KMS-11 (cell line): ENCODE data around the gene PFKFB2.

ENCODE experiments used
- H2AFZ ChIP-seq: fragments of 200-600 bp; sonication (generic); 2 replicates; pipeline ENCODE4 v1.6.1; 2016; ENCODE audit warnings: antibody characterized with exemption, mixed run types, low read depth
- H3K27ac ChIP-seq: fragments of 200-600 bp; sonication (generic); 2 replicates; pipeline ENCODE4 v1.6.1; 2016; ENCODE audit warnings: mild to moderate bottlenecking, mixed run types
- H3K27me3 ChIP-seq: fragments of 200-600 bp; sonication (generic); 2 replicates; pipeline ENCODE4 v1.6.1; 2017; ENCODE audit warnings: mild to moderate bottlenecking, low read depth, mixed run types, moderate library complexity; ENCODE audit not compliant: insufficient read depth
- H3K36me3 ChIP-seq: fragments of 200-600 bp; sonication (generic); 2 replicates; pipeline ENCODE4 v1.6.1; 2017; ENCODE audit warnings: mild to moderate bottlenecking, mixed run types; ENCODE audit not compliant: insufficient read depth
- H3K4me1 ChIP-seq: fragments of 200-600 bp; sonication (generic); 2 replicates; pipeline ENCODE4 v1.6.1; 2016; ENCODE audit warnings: mild to moderate bottlenecking, low read depth, mixed run types; ENCODE audit not compliant: poor library complexity, severe bottlenecking
- H3K4me2 ChIP-seq: fragments of 200-600 bp; sonication (generic); 2 replicates; pipeline ENCODE4 v1.7.0; 2016; ENCODE audit warnings: mild to moderate bottlenecking, mixed run types
- H3K4me3 ChIP-seq: fragments of 200-600 bp; sonication (generic); IDR thresholded peaks from 2 replicates; pipeline ENCODE4 v1.6.1; 2017; ENCODE audit warnings: low read depth, low read length, mixed read lengths; ENCODE audit not compliant: insufficient read depth
- H3K79me2 ChIP-seq: fragments of 200-600 bp; sonication (generic); 2 replicates; pipeline ENCODE4 v1.6.1; 2016; ENCODE audit warnings: low read depth, mixed run types; ENCODE audit not compliant: insufficient read depth
- H3K9ac ChIP-seq: fragments of 200-600 bp; sonication (generic); 2 replicates; pipeline ENCODE4 v1.6.1; 2016; ENCODE audit warnings: mild to moderate bottlenecking, mixed run types
- H4K20me1 ChIP-seq: fragments of 200-600 bp; sonication (generic); 2 replicates; pipeline ENCODE4 v1.6.1; 2016; ENCODE audit warnings: mild to moderate bottlenecking, mixed run types; ENCODE audit not compliant: insufficient read depth
- CTCF ChIP-seq: fragments of 200-600 bp; sonication (generic); conservative IDR thresholded peaks from 2 replicates; pipeline ENCODE4 v1.6.1; 2017; ENCODE audit warnings: low read depth, mild to moderate bottlenecking, antibody characterized with exemption, low read length, moderate library complexity, mixed read lengths

PFKFB2 gene

GRCh38 chr1:207060596-207060995 is 7.5 kb downstream of the PFKFB2 start:
- H3K36me3 ChIP-seq: no peaks in the 10 kb centered on the region

GRCh38 chr1:207062058-207062457 is 9.0 kb downstream of the PFKFB2 start:
- Histone ChIP-seq H3K27me3 (no peaks in the 10 kb centered on the region), H3K4me2 (no peak overlapping the region), H3K27ac (no peak overlapping the region), H2AFZ (no peak overlapping the region), H3K79me2 (no peaks in the 10 kb centered on the region), H3K36me3 (no peaks in the 10 kb centered on the region), H3K9ac (no peak overlapping the region), H4K20me1 (no peaks in the 10 kb centered on the region), H3K4me3 (no peak overlapping the region), H3K4me1 (peaks cover 27% of the 10 kb centered on the region)
- no peak for TF ChIP-seq CTCF

More at GRCh38 chr1:207060596-207060995, 7.5 kb downstream of the PFKFB2 start:
- Histone ChIP-seq H4K20me1 (no peaks in the 10 kb centered on the region), H3K27me3 (no peaks in the 10 kb centered on the region), H3K4me3 (no peak overlapping the region), H2AFZ (no peak overlapping the region), H3K27ac (no peak overlapping the region), H3K4me1 (peaks cover 27% of the 10 kb centered on the region), H3K79me2 (no peaks in the 10 kb centered on the region), H3K4me2 (no peak overlapping the region), H3K9ac (no peak overlapping the region)
- no peak for TF ChIP-seq CTCF

GRCh38 chr1:207063014-207063413 is 9.9 kb downstream of the PFKFB2 start:
- no peaks in the 10 kb centered on the region for H4K20me1 ChIP-seq
- TF ChIP-seq CTCF: no peak
- H3K4me2 ChIP-seq: no peak overlapping the region
- no peaks in the 10 kb centered on the region for H3K36me3 ChIP-seq
- H3K9ac ChIP-seq: no peak overlapping the region
- H3K27ac ChIP-seq: no peak overlapping the region
- no peaks in the 10 kb centered on the region for H3K79me2 ChIP-seq
- no peak overlapping the region for H2AFZ ChIP-seq
- H3K27me3 ChIP-seq: no peaks in the 10 kb centered on the region
- peaks cover 25% of the 10 kb centered on the region for H3K4me1 ChIP-seq
- H3K4me3 ChIP-seq: no peak overlapping the region

- Histone ChIP-seq H3K27me3 (no peaks in the 10 kb centered on the region), H2AFZ (no peak overlapping the region), H3K4me1 (peaks cover 9% of the 10 kb centered on the region), H3K4me3 (no peak overlapping the region), H4K20me1 (no peaks in the 10 kb centered on the region), H3K79me2 (no peaks in the 10 kb centered on the region), H3K4me2 (no peak overlapping the region), H3K9ac (no peak overlapping the region), H3K36me3 (no peaks in the 10 kb centered on the region), H3K27ac (no peak overlapping the region)
- TF ChIP-seq CTCF: no peak
These were observed 11.5 kb downstream of the PFKFB2 start for GRCh38 chr1:207064561-207064960.
